OCI-LY1 (cell line): Measurements from ENCODE around the gene HOXD10.

Experiments
- CTCF ChIP-seq: fragments of 200-600 bp; sonication (generic), shearing (Covaris generic); IDR thresholded peaks from 2 replicates; pipeline ENCODE4 v1.5.1; 2017; ENCODE audit warnings: mild to moderate bottlenecking, antibody characterized with exemption, low read length, moderate library complexity, mixed read lengths
- EZH2 ChIP-seq: fragments of 200-600 bp; sonication (generic), shearing (Covaris generic); IDR thresholded peaks from 2 replicates; pipeline ENCODE4 v1.8.0; 2017; ENCODE audit warnings: borderline replicate concordance, mixed run types, mild to moderate bottlenecking, antibody characterized with exemption, low read length, moderate library complexity, mixed read lengths

GRCh38 chr2:176080540-176081375 lies 35.8 kb upstream of the HOXD10 start:
- TF ChIP-seq CTCF (no peak), EZH2 (no peak)
